Activated T-cell treated with anti-CD3 and anti-CD28 coated beads for 4 hours (primary cell): ENCODE data around the gene SLC41A3.
"Not testable (repeated sequence)": the region's sequence is repeated elsewhere in the genome, so short reads cannot be mapped to it uniquely, and the experiment has no call there.

Experiments used
- DNase-seq: peaks from one replicate; pipeline ENCODE4 v3.0.0-alpha.2; 2020

The SLC41A3 gene

DNA sequence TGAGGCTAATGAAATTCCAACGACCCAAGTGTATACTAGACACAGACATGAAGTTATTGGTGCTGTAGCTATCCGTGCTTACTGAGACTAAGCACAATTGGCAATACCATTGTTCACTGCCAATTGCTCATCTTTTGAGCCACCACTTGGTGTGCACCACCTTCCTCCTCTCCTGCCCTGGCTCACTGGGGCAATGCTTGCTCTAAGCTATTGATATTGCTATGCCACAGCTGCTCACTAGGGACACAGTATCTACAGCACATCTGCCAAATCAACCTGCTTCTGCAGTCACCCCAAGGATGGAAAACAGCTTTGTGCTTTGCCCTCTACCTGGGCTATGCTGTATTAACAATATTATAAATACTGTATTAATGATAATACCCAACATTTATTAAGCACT, 99.0 kb downstream of the SLC41A3 start:
- not testable (repeated sequence) for DNase-seq

DNA sequence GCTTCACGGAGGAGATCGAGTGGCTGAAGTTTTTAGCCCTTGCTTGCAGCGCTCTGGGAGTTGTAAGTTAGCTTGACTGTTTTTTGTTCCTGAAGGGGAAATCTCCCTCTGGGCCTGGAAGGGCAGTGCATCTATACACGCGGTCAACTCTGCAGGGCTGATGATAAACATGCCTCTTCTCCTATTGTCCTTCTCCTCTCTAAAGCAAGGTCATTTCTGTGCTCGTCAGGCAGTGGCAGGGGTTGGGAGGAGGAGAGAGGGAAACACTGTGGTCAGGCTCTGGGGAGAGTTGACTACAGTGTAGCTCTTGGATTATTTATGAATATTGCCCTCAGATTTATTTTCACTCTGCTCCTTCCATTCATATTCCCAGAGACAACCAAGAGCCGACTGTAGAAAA, 106.8 kb downstream of the SLC41A3 start:
- not testable (repeated sequence) for DNase-seq

DNA sequence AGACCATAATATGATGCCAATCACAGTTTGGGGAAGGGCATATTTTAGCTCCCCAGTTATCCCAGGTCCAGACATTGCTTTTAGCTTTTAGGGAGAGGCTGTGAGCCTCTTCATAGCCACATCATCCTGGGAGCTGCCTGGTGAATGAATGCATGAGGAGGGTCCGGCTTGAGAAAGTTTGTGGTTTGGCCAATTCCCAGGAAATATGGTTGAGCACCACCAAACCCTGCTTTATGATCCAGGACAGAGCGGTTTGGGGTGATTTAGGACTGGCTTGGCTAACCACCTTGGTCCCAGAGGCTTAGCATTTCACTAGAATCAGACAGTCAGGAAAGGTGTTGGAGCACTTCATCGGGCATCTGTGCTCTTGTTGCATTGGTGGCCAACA, 107.9 kb downstream of the SLC41A3 start:
- DNase-seq = not testable (repeated sequence)

DNA sequence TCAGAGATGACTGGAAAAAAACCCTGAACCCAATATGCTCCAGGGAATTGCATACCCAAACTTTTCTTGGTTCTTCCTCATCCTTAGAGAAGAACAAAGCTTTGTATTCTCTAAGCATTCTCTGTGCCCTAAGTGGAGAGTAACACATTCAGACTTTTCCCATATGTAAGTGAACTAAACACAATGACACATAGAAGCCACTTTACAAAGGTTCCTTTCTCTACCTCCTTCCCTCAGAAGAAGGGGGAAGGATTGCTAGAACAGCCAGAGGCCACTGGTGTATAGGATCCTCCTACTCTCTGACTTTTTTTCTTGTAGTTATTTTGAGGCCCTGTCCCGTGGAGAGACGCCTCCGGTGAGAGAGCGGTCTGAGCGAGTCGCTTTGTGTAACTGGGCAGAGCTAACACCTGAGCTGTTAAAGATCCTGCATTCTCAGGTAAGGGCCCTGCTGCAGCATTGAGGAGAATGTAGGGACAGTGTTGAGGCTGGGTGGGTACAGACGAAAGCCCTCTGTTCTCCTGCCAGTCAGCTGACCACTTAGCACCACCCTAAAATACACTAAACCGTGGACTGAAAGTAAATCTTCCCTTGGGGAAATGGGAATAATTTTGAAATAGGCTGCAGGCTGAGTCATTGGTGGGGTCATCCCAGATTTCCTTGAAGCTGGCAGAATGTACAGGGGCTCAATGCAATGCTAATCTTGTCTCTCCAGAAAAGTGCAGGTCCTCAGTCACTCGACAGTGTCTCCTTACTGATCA, 108.5 kb downstream of the SLC41A3 start:
- not testable (repeated sequence) for DNase-seq

DNA sequence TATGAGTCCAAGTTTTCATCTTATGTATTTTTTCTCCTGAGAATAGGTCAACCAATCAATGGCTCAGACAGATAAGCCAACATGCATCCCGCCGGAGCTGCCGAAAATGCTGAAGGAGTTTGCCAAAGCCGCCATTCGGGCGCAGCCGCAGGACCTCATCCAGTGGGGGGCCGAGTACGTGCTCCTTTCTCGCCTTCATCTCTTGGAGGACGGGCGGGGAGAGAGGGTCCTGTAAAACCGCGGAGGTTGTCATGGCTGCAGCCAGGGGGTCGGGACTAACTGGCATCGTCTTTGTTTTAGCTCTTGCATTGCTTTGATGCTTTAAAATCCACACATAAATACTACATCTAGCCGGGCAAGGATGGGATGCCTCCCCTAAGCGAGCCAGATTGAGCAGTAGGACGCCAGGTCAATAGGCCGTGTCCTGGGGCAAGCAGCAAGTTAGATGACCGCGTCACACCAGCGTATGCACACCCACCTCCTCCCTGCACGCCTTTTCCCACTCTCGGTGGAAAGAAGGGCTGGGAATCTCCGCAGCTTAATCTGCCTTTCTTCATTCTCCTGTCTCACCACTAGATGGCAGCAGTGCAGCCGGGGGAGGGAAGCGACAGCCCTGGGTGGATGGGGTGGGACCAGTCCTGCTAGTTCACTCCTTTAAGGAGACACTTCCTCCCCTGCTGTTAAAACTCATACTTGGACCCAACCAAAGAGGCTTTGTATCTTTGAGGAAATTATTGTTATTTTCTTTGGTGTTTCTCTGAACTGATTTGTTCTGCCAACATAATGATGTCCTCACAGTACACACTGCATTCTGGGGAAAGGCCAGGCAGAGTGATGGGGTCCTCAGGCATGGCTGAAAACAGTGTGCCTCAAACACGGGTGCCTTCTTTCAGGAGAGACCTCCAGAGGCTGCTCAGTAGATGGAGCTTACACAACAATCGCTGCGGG, 111.7 kb downstream of the SLC41A3 start:
- DNase-seq = peak; percentile 5

DNA sequence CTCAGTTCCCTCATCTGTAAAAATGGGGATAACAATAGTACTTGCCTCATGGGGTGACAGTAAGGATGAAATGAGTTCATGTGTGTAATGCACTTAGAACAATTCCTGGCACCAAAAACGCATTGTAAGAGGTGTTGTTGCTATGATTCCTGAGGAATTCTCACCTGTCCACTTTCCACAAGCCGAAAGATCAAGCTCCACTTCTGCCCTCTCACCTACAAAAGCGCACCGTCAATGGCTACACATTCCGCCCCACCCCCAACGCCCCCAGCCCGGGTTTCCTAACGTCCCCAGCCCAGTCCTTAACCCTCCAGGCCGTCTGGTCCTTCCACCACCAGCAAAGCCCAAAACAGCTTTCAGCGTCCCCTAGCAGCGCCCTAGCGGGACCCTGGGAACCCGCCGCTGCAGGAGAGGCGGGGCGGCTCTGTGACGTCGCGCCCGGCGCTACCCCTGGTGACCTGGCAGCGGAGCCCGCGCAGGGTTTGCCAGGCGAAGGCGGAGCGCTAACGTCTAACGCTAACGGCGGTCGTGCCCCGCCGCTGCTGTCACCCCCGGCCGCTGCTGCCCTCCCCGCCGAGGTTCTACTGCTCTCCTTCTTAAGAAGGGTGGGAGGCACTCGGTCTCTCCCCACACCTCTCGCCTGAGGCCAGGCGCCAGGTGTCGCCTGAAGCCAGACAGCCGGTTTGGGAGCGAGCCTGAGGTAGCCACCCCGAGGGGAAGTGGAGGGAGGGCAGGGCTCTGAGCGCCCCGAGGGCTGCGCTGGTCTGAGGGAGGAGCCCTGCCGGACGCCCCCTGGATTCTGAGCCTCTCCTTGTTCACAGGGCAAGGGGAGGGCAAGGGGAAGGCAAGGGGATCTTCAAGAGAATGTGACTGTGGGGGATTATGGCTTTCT, 115.0 kb downstream of the SLC41A3 start, which contains the start of gene ROPN1B:
TSS of gene ROPN1B (plus strand) at position 478 of the 892 bp plus-strand sequence. CDS start 2,877 bp downstream, outside the sequence.
- DNase-seq = not testable (repeated sequence)

DNA sequence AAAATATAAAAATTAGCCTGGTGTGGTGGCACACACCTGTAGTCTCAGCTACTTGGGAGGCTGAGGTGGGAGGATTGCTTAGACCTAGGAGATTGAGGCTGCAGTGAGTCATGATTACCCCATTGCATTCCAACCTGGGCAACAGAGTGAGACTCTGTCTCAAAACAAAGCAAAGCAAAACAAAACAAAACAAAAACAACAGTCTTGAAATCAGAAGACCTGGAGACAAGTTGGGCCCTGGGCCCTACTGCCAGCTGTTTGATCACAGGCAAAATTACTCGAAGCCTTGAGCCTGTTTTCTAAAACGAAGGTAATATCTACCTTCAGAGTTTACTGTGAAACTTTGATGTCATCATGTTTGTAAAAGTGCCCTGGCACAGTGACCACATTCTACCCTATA, 115.8 kb downstream of the SLC41A3 start:
- DNase-seq = not testable (repeated sequence)

DNA sequence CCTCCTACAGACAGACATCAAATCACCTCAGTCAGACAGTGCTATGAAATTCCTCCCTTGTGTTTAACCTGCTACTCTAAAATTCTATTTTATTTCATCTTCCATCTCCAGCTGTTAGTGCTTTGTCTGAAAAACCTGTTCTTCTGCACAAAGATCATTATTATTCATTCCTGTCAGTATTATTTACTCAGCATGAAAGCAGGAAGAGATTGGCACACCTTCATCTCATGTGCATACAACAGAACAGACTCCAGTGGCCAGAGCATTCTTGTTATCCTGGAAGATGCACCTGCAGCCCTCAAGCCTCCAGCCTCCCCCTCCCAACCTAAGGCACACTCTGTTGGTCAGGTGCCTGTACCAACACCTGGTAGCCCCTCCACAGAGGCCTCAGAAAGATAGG, 116.8 kb downstream of the SLC41A3 start:
- no peak for DNase-seq

DNA sequence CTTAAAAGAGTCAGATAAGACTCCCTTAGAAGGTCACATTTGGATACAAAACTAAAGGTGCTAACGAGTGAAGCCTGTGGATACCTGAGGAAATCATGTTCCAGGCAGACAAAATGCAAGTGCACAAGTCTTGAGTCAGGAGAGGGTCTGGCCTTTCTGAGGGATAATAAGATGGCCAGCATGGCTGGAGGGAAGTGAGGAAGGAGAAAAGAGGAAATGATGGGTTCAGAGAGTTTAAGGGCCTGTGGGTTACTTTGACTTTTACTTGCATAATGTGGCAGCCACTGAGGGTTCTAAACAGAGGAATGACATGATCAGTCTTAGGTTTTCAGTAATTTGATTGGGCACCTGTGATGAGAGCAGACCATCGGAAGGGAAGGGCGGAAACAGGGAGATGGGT, 118.4 kb downstream of the SLC41A3 start:
- no peak for DNase-seq

DNA sequence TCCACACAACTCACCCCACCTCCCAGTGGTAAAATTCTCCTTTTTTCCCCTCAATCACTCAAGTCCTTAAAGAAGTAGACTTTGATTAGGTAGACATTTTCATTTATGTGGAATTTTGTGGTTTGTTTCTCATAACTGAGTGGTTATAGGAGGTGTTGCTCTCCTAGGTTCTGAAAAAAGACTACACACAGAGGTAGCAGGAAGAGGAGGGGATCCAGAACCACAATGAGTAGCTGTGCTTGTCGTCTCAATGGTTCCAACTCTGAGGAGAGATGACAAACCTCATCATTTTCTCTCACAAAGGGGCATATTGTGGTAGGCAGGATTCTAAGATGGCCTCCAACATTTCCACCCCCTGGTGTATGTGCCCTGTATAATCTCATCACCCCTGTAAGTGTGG, 120.1 kb downstream of the SLC41A3 start:
- not testable (repeated sequence) for DNase-seq

DNA sequence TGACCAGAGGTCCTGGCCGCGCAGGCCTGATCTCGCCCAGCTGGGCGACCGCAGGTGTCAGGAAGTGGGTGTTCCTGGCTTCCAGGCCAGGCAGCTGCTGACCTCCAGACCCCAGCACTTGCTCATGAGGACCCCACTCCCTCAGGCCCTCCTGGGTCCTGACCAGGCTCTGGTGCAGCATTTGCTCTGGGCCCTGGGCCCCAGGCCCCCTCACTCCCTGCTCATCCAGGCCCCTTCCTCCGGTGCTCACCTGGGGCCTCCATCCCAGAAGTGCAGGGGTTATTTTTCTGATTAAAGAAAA, 122.7 kb downstream of the SLC41A3 start:
- DNase-seq = no peak

DNA sequence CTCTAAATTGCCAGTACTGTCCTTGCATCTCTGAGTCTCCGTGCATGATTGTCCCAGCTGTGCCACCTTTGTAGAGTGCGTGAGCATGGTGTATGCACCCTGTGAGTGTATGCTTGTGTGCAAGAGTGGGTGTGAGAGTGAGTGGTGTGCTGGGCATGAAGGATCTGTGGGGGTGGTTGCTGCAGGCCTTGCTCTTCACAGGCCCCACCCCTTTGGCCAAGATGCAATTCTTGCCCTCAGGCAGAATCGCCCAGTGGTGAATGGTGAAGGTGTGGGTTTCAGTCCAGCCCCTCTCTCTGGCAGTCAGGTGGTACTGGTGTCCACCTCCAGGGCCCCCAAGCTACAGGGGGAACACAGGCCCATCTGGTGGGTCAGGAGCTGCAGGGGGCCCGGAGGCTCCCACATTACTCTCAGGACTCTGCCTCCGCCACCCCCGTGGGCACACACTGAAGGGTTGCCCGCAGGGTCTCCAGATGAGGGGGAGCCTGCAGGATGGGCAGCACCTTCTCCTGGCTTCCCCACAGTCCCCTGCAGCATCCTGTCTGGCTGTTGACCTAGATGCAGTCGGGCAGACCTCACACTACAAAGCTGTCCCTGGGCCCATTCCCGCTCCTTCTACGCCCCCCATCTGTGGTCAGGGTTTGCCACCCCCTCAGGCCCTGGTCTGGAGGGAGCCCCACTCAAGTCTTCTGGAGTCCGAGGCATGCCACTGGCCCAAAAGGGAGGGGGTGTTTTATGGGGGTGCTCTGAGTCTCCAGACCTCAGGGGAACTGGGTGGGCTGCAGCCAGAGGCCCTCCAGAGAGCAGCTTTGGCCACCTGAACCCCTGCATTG, 123.3 kb downstream of the SLC41A3 start:
- DNase-seq = no peak

DNA sequence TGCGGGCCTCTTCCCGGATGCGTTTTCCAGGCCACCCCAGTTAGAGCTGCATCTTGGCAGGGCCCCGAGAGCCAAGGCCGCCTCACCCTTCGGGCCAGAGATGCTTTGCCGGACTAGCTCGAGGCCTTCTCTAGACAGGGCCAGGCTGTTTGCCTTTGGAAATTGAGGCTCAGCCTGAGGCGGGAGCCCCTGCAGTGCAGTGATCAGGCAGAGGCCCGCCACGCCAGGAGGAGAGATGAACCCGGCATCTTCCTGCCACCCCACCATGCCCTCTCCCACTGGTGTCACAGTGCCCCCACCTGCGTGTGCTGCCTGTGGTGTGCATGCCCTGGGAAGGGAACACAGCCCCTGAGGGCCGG, 123.9 kb downstream of the SLC41A3 start:
- DNase-seq = no peak

DNA sequence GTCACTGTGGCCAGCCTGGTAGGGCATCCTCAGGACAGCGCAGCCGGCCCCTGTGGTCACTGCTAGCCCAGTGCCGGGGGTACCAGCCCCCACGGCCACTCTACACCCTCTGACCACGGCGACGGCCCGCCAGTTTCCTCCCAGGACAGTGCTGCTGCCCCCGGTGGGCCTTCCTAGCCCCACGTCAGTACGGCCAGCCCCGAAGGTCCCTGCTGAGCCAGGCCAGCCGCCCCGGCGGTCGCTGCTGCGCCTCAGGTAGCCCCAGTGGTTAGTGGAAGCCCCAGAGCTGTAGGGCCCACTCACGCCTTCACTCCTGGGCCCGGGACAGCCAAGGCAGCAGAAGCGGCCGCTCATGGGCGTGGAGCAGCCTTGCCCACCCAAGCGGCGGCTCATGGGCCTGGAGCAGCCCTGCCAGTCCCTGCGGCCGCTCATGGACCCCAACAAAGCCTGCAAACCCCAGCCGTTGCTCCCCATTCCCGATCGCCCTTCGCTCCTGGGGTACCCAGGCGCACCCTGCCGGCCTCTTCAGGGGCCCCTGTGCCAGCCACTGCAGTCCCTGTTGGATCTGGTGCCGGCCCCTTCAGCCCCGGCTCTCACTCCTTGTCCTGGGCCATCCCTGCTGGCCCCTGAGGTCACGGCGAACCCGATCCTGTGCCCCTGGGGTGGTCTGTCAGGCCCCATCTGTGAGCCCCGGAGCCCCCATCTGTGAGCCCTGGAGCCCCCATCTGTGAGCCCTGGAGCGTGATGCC, 124.4 kb downstream of the SLC41A3 start:
- DNase-seq = no peak

DNA sequence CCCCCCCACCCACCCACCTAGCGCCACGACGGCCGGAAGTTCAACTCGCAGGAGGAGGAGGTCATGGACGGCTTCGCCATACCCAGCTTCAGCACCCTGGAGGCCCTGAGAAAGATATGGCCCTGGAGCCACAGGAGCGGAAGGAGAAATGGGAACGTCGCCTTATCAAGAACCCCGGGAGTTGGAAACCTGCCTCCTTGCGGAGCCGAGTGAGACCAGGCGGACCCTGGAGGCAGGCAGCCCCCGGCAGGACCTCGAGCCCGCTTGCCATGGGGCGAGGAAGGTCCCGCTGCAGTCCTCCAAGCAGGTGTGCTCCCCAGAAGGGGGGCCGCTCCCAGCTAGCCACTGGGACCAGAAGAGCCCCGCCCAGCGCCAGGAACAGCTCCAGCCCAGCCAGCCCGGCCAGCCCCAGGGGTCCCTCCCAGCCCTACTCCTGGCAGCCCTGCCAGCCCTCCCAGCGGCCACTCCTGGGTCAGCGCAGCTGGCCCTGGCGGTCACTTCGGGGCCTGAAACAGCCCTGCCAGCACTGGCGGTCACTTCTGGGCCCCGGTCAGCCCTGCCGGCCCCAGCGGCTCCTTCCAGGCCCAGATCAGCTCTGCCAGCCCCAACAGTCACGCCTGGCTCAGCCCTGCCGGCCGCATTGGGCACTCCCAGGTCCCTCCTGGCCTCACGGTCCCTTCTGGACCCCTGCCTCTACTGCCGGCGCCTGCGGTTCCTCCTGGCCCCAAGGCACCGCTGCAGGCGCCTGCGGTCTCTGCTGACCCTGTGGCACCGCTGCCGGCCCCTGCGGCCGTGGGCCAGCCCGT, 125.2 kb downstream of the SLC41A3 start:
- no peak for DNase-seq

DNA sequence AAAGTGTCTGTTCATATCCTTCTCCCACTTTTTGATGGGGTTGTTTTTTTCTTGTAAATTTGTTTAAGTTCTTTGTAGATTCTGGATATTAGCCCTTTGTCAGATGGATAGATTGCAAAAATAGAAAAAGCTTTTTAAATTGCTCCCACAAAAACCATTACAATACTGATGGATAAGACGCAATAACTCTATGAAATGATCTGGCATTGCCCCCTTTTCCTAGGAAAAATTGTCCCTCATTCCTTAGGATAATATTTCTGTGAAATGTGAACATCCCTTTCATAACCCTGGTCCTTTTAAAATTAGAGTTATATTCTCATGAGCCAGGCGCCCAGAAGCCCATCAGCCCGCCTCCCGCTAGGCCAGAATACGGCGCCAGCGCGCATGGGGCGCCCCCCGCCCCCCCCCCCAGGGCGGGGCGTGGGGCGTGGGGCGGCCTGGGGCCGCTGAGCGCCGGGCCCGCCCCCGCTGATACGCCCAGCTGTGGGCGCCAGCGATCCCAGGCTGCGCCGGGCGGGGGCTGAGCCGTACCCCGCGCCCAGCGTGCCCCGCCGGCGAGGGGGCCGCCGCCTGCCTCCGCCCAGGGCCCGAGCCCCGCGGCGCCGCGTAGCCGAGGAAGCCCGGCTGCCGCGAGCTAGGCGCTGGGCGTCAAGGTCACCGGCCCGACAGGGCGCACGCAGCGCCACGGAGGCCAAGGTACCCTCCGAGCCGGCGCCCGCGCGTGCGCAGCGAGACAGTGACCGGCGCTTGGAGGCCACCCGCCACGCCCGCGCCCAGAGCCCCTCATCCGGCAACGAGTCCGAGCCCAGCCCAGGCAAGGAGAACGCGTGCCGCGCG, 126.0 kb downstream of the SLC41A3 start:
- no peak for DNase-seq

DNA sequence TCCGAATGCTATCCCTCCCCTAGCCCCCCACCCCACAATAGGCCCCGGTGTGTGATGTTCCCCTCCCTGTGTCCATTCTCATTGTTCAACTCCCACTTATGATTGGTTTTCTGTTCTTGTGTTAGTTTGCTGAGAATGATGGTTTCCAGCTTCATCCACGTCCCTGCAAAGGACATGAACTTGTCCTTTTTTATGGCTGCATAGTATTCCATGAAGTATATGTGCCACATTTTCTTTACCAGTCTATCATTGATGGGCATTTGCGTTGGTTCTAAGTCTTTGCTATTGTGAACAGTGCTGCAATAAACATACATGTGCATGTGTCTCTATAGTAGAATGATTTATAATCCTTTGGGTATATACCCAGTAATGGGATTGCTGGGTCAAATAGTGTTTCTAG, 126.9 kb downstream of the SLC41A3 start:
- DNase-seq = not testable (repeated sequence)
